HepG2 (cell line): ENCODE data around the gene CCL19. TPM values are rescaled to one million over a fixed set of nuclear protein-coding genes. Genes with fewer than 3 reads are reported as not detected.

ENCODE experiments used
- ATF4 ChIP-seq, 2 experiments: fragments of 450-650 bp in 1 of 2; sonication (generic) in 1 of 2; formaldehyde crosslinking; IDR thresholded peaks; 2 replicates each; pipeline versions ENCODE4 v1.5.0 to v1.8.0; 2020 to 2022; ENCODE audit warnings: mild to moderate bottlenecking in 1 of 2, missing genetic modification reagents in 1 of 2
- ATRX ChIP-seq: sonication (generic); formaldehyde crosslinking; IDR thresholded peaks from 2 replicates; pipeline ENCODE4 v1.4.0; 2020; ENCODE audit warnings: missing genetic modification reagents, borderline replicate concordance
- GLMP ChIP-seq: sonication (generic); formaldehyde crosslinking; IDR thresholded peaks from 2 replicates; pipeline ENCODE4 v1.9.0; 2021; ENCODE audit warnings: missing genetic modification reagents, mild to moderate bottlenecking, borderline replicate concordance
- HHEX ChIP-seq: IDR thresholded peaks from 2 replicates; pipeline ENCODE4 v1.6.1; 2016; ENCODE audit warnings: control low read depth
- HINFP ChIP-seq: sonication (generic); formaldehyde crosslinking; IDR thresholded peaks from 2 replicates; pipeline ENCODE4 v1.4.0; 2020; ENCODE audit warnings: low read depth, mild to moderate bottlenecking, missing genetic modification reagents
- HNF4A ChIP-seq: sonication (generic); formaldehyde crosslinking; IDR thresholded peaks from 2 replicates; pipeline ENCODE4 v1.4.0; 2020; ENCODE audit warnings: missing genetic modification reagents
- JUND ChIP-seq: sonication (generic); formaldehyde crosslinking; IDR thresholded peaks from 2 replicates; pipeline ENCODE4 v1.8.0; 2022; ENCODE audit warnings: mild to moderate bottlenecking, missing genetic modification reagents
- LRRFIP1 ChIP-seq: sonication (generic); formaldehyde crosslinking; conservative IDR thresholded peaks from 2 replicates; pipeline ENCODE4 v1.4.0; 2020; ENCODE audit warnings: missing genetic modification reagents
- MAZ ChIP-seq, 2 experiments: sonication (generic) in 1 of 2; formaldehyde crosslinking in 1 of 2; IDR thresholded peaks; 2 replicates each; pipeline versions ENCODE4 v1.5.0 to v1.6.1; 2012 to 2020; ENCODE audit warnings: low read depth in 2 of 2, mild to moderate bottlenecking in 2 of 2, borderline replicate concordance in 1 of 2, improper control_type of control experiment in 1 of 2, low read length in 1 of 2, missing genetic modification reagents in 1 of 2, moderate library complexity in 1 of 2
- MLLT10 ChIP-seq: sonication (generic); formaldehyde crosslinking; IDR thresholded peaks from 2 replicates; pipeline ENCODE4 v1.4.0; 2020; ENCODE audit warnings: missing genetic modification reagents
- RXRB ChIP-seq: IDR thresholded peaks from 2 replicates; pipeline ENCODE4 v1.6.1; 2016; ENCODE audit warnings: borderline replicate concordance, missing genetic modification reagents, missing compliant biosample characterization
- TBL1XR1 ChIP-seq: fragments of 150-350 bp; IDR thresholded peaks from 2 replicates; pipeline ENCODE4 v1.6.1; 2014; ENCODE audit warnings: borderline replicate concordance, low read length; ENCODE audit not compliant: partially characterized antibody
- ZNF205 ChIP-seq: IDR thresholded peaks from 2 replicates; pipeline ENCODE4 v1.6.1; 2018; ENCODE audit warnings: missing biosample characterization, missing genetic modification reagents
- ZNF281 ChIP-seq: sonication (generic); formaldehyde crosslinking; IDR thresholded peaks from 2 replicates; pipeline ENCODE4 v1.4.0; 2020; ENCODE audit warnings: missing genetic modification reagents, borderline replicate concordance
- ZNF326 ChIP-seq: sonication (generic); formaldehyde crosslinking; IDR thresholded peaks from 2 replicates; pipeline ENCODE4 v1.4.0; 2020; ENCODE audit warnings: missing genetic modification reagents, borderline replicate concordance
- ZNF441 ChIP-seq: sonication (generic); formaldehyde crosslinking; IDR thresholded peaks from 2 replicates; pipeline ENCODE4 v1.7.0; 2021; ENCODE audit warnings: missing genetic modification reagents, borderline replicate concordance
- ZNF460 ChIP-seq: sonication (generic); formaldehyde crosslinking; IDR thresholded peaks from 2 replicates; pipeline ENCODE4 v1.5.1; 2020; ENCODE audit warnings: missing genetic modification reagents, mild to moderate bottlenecking, borderline replicate concordance
- ZNF607 ChIP-seq: sonication (generic); formaldehyde crosslinking; IDR thresholded peaks from 2 replicates; pipeline ENCODE4 v1.5.1; 2020; ENCODE audit warnings: missing genetic modification reagents, mild to moderate bottlenecking, borderline replicate concordance
- ZNF784 ChIP-seq: sonication (generic); formaldehyde crosslinking; IDR thresholded peaks from 2 replicates; pipeline ENCODE4 v1.5.1; 2020; ENCODE audit warnings: missing genetic modification reagents, mild to moderate bottlenecking, borderline replicate concordance
- polyA plus RNA-seq, 8 experiments: library from polyadenylated mRNA; depleted of rRNA in 3 of 8; stranded (reverse) in 7 of 8; unstranded in 1 of 8; fragments of >200 nt; fragmentation: Illumina TruSeq in 4 of 8; extraction: Trizol in 4 of 8; gene quantifications; 2 replicates each; pipeline versions ENCODE4 v1.2.1 to v1.2.3, GENCODE V29; 2011 to 2016; ENCODE audit warnings: low read depth in 4 of 8, missing spikeins in 1 of 8, mixed read lengths in 1 of 8; ENCODE audit not compliant: insufficient read depth in 1 of 8
- total RNA-seq, 5 experiments: library from RNA; depleted of rRNA; stranded (reverse); fragments of >200 nt; fragmentation: Illumina TruSeq; extraction: Trizol; gene quantifications; 2 replicates each; pipeline ENCODE4 v1.2.3, GENCODE V29; 2016; ENCODE audit warnings: low read depth in 1 of 5

Gene CCL19
- total and polyA plus RNA-seq, 2 of the 13 experiments (the other 11 are each of a cell fraction or from before 2014, with no cell fraction given) = not detected

- TF ChIP-seq ZNF441 (CRISPR knock-in tag) = no peak
- TF ChIP-seq HNF4A (CRISPR knock-in tag) = peak; percentile 99
- TF ChIP-seq ZNF784 (CRISPR knock-in tag) = no peak
- TF ChIP-seq JUND (CRISPR knock-in tag) = no peak
- no peak for TF ChIP-seq MAZ (IDR thresholded peaks at IDR 0.05; ENCODE audit: borderline replicate concordance, low read depth, low read length)
- TF ChIP-seq MAZ (CRISPR knock-in tag; IDR thresholded peaks at IDR 0.05; ENCODE audit: low read depth) = peak; percentile 53; the same call in 1 of the 2 replicates
- TF ChIP-seq ZNF205 = no peak
- TF ChIP-seq TBL1XR1 = peak; percentile 49
- TF ChIP-seq RXRB (CRISPR knock-in tag) = peak; percentile 100
- no peak for TF ChIP-seq HINFP (CRISPR knock-in tag)
- no peak for TF ChIP-seq GLMP (CRISPR knock-in tag)
- no peak for TF ChIP-seq LRRFIP1
- TF ChIP-seq ZNF326 (CRISPR knock-in tag) = no peak
- TF ChIP-seq ZNF607 (CRISPR knock-in tag) = peak; percentile 46; the same call in 1 of the 2 replicates
- TF ChIP-seq HHEX (CRISPR knock-in tag) = 0 out of 2 replicates have a peak, but pooled peaks have one; percentile 55
- TF ChIP-seq ATF4 (CRISPR knock-in tag; IDR thresholded peaks at IDR 0.05) = no peak
- TF ChIP-seq ZNF281 (CRISPR knock-in tag) = peak; percentile 99
- no peak for TF ChIP-seq MLLT10 (CRISPR knock-in tag)
- TF ChIP-seq ZNF460 (CRISPR knock-in tag) = peak; percentile 77; the same call in 1 of the 2 replicates
- no peak for TF ChIP-seq ATRX (CRISPR knock-in tag)
Measured at GRCh38 chr9:34644766-34645314, 46.2 kb downstream of the CCL19 start (continued).
